Measurements from ENCODE around the gene PRLHR. TPM values are rescaled to one million over a fixed set of nuclear protein-coding genes. Genes with fewer than 3 reads are reported as not detected.

The PRLHR gene
- not detected in 2 replicates for total RNA-seq

DNA sequence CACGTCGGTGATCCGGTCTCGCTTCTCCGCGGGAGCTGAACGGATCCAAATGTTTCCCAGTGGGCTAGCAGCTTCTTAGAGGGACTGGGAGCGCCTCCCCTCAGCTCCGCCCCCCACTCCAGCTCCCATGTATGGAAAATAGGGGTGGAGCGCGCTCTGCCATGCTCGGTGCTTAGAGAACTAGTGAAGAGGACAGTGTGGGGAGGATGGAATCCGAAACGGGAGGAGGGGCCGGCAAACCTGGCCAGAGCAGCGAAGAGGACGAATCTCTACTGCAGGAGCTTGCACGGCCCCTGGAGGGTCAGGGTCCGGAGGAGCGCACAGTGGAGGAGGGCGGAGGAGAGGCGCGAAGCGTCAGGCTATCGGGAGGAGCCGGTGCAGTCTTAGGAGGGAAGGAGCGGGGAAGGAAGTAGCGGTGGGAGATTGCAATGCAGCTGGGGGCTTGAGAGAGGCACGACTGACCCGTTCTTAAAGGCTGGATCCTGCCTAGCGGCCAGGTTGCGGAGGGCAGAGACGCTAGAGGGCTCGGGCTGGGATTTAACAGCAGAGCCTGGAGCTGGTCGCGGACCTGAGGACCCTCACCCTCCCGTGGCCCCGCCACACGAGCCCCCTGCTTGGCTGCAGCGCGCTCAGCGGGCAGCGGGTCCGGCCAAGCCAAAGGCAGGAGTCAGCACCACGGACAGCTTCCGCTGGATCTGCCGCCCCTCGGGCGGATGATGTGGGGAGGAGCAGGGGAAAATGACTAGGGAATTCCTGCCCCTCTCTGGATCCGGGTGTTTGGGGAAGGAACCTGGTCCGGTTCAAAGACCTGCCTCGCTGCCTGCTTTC lies at the start of gene PRLHR:
Gene PRLHR, minus strand, starts transcription at position 51 of the 828 bp plus-strand sequence. CDS start 404 bp downstream, outside the sequence.

Other genes with a start within 250 kb of the PRLHR start
- gene CACUL1, start 159.3 kb upstream of the PRLHR start, total RNA-seq = 18.9 and 26.1 TPM in 2 replicates

Data from aortic smooth muscle cell (primary cell).